ENCODE results near the gene PPP1R13B.
"Not testable (repeated sequence)": the region's sequence is repeated elsewhere in the genome, so short reads cannot be mapped to it uniquely, and the experiment has no call there.

Gene PPP1R13B

DNA sequence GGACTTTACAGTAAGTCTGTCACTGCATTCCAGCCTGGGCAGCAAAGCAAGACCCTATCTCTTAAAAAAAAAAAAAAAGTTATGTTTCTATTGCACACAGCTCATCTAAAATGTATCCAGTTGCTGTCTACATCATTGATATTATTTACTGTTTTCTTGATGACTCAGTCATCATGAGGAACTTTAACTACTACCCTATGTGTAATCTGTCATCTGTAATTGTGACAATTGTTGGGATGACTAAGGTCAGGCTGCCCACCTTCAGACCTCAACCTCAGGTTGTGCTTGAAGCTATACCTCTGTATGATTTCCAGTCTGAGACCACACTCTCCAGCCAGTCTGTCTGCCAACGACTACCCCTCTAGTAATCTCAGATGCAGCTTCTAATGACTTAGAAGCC lies 15.3 kb downstream of the PPP1R13B start:
- no peak for DNase-seq (ENCODE audit: low read depth in 2 of 2)

DNA sequence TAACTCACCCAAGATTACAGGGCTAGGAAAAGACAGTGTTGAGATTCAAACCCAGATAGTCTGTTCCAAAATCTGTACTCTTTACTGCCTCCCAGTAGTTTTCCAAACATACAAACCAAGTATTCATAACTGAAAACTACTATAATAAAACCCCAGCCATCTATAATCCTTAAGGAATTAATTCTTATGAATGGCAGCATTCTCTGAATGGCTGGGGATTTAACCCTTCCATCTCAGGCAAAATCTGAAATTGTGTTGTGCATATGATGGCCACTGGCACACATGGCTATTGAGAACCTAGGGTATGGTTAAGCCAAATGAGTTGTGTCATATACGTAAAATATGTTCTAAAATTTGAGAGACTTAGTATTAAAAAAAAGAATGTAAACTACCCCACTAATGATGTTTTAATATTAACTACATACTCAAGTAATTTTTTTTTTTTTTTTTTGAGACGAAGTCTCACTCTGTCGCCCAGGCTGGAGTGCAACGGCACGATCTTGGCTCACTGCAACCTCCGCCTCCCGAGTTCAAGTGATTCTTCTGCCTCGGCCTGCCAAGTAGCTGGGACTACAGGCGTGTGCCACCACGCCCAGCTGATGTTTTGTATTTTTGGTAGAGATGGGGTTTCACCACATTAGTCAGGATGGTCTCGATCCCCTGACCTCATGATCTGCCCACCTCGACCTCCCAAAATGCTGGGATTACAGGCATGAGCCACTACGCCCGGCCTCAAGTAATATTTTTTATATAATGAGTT lies 16.7 kb downstream of the PPP1R13B start:
- DNase-seq (ENCODE audit: low read depth in 2 of 2), result no peak

DNA sequence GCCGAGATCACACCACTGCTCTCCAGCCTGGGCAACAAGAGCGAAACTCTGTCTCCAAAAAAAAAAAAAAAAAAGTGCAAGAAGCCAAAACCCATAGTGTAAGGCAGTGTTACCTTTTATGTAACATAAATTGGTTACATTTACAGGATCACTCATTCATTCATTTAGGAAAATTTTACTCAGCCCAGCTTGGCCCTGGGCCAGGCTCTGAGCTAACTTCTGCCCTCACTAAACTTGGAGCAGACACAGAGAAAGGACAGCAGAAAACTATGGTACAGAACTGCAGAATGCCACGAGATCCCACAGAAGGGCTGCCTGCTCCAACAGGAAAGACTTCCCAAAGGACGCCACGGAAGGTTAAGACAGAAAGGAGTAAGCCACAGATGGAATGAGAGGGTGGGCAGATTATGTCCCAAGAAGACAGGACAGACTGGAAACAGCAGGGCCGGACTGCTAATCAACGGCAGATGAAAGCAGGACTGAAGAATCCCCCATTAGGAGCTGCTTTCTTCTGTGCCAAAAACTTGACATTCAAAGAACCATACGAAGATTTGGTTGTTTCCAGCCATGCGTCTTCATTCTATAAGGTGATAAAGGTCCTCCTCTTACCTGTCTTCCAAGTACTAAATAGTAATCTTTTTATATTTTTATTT lies 18.9 kb downstream of the PPP1R13B start:
- DNase-seq (ENCODE audit: low read depth in 2 of 2), result no peak

DNA sequence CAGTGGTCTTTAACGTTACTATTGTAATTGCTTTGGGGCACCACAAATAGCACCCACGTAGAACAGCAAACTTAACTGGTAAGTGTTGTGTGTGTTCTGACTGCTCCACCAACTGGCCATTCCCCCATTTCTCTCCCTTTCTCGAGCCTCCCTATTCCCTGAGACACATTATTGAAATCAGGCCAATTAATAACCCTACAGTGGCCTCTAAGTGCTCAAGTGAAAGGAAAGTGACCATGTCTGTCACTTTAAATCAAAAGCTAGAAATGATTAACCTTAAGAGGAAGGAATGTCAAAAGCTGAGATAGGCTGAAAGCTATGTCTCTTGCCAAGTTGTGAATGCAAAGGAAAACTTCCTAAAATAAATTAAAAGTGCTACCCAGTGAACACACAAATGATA lies 22.3 kb downstream of the PPP1R13B start:
- no peak for DNase-seq (ENCODE audit: low read depth in 2 of 2)

DNA sequence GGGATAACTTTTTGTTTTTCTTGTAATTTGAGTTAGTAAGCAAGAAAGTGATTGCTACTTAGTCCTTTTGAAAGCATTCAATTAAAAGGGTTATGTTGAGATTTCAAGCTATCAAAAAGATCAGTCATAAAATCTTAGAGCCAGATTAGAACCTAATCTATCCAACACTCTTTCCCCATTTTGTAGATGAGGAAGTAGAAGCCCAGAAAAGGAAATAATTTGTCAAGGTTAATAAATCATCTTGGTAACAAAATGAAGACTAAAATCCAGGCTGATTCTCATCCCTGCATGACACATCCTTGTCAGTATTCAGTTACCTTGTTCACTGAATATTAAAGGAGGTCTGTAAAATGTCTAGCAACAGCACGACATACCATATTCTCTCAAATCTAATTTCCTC lies 26.5 kb downstream of the PPP1R13B start:
- no peak for DNase-seq (ENCODE audit: low read depth in 2 of 2)

DNA sequence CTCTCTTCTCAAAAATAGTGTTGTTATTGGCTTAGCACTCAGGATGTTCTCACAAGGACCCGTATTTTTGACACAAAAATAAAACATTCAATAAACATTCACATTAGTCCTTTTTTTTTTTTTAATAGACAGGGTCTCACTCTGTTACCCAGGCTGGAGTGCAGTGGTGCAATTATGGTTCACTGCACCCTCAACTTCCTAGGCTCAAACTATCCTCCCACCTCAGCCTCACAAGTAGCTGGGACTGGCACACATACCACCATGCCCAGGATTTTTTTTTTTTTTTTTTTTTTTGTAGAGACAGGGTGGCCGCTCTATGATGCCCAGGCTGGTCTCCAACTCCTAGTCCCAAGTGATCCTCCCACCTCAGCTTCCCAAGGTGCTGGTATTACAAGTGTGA lies 27.0 kb downstream of the PPP1R13B start:
- DNase-seq (ENCODE audit: low read depth in 2 of 2), result no peak

DNA sequence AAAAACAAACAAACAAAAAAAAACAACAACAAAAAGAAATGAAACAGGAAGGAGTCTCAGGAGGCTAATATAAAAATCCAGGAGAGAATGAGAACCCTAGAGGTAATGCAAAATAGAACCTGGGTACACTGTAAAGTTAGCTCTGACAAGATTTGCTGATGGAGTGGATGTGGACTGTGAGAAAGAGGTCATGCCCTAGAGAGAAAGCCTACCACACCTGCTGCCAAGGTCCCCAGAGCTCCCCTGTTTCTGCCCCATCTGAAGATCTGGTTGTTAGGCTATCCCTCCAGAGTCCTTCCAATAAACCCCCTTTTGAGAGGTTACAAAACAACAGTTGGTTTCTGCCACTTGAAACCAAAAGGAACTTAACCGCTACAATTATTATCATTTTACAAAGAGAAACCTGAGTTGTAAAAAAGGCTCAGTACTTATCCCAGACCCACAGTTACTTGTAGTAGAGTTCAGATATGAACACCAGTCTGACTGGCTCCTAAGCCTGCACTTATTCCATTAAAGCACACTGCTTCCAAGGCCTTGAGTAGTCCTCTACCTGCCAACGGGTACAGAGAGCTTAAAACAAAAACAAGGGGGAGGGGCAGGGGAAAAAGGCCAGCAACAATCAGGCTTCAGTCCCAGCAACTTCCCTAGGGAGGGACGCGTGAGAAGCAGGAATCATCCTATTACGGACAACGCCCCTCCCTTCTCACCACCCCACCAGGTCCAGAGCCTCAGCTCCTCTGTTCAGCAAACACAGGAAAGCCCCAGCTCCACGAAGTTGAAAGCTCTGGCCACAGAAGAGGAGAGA lies 27.7 kb downstream of the PPP1R13B start:
- no peak for DNase-seq (ENCODE audit: low read depth in 2 of 2)

DNA sequence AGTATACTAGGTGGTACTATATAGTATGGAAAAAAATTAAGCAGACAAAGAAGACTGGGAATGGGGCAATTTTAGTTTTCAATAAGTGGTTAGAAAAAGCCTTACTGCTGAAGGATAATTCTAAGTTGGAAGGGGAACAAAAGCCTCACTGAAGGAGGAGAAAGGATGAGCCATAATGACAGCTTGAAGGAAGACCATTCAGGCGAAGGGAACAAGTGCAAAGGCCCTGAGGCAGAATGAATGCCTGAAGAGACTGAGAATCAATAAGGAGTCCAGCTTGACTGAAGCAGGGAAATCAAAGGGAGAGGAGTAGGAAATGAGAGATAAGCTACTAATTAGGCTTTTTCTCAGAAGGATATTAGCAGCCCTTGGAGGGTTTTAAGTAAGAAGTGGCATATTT lies 28.5 kb downstream of the PPP1R13B start:
- DNase-seq (ENCODE audit: low read depth in 2 of 2), result no peak

DNA sequence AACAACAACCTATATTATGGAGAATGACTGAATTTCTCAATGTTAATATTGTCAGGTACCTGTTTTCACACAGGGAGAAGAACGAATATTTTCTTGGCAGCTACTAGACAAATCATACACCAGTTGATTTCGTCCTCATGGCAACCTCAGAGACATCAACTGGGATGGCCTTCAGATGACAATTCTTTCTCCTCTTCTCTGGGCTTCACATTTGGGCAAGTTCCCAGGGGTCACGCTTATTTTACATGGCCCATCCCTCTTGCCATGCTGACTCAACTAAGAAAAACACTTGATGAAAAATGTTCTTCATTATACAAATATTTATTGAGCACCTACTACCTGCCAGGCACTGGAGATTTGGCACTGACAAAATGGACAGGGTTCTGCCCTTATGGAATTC lies 29.0 kb downstream of the PPP1R13B start:
- DNase-seq (ENCODE audit: low read depth in 2 of 2), result no peak

DNA sequence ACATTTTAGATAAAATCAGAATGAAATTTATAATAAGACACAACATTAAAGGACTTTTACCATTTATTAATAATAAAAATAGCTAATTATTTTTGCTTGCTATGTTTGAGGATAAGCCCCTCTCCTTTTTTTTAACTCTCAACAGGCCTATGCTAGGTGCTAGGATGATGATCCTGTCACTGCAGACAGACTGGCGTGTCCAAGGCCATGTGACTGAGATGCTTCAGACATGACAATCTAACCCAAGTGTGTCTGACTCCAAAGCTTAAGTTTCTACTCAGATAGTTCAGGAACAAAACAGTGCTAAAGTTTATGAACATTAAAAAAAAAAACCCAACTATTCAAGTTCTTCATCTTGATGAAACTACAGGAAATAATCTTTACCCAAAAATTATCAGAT lies 29.8 kb downstream of the PPP1R13B start:
- DNase-seq (ENCODE audit: low read depth in 2 of 2), result no peak

DNA sequence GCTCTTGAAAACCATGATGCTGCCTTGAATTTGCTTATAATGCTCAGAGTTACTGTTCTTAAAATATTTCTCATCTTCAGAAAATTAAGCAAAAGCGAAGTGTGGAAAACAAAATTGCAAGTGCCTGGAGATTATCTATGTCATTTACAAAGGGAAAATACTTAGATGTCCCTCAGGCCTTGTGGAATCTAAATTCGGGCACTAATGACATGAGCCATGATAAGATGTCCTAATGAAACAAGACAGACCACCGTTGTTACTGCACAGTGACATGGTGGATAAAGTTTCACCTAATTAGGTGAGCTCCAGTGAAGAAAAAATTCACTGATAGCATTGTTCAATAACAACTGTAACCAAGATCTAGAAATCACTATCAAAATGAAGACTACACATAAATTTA lies 30.4 kb downstream of the PPP1R13B start:
- DNase-seq (ENCODE audit: low read depth in 2 of 2), result no peak

DNA sequence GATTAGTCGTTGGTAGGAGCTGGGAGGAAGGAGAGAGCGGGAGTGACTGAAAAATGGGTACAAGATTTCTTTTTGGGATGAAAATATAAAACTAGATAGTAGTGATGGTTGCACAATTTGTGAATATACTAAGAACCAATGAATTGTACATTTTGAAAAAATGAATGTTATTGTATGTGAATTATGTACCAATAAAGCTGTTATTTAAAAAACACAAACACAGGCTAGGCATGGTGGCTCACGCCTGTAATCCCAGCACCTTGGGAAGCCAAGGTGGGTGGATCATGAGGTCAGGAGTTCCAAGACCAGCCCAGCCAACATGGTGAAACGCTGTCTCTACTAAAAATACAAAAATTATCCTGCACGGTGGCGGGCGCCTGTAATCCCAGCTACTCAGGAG lies 32.1 kb downstream of the PPP1R13B start:
- no peak for DNase-seq (ENCODE audit: low read depth in 2 of 2)

DNA sequence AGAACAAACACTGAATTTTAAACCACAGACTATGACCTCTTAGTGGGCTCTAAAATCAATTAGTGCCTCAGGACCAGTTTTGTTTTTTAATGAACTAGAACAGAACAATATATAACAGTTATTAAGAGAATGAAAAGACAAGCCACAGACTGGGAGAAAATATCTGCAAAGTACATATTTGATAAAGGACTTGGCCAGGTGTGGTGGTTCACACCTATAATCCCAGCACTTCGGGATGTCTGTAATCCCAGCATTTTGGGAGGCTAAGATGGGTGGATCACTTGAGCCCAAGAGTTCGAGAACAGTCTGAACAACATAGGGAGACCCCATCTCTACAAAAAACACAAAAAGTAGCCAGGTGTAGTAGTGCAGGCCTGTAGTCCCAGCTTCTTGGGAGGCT lies 36.2 kb downstream of the PPP1R13B start:
- DNase-seq (ENCODE audit: low read depth in 2 of 2), result no peak

DNA sequence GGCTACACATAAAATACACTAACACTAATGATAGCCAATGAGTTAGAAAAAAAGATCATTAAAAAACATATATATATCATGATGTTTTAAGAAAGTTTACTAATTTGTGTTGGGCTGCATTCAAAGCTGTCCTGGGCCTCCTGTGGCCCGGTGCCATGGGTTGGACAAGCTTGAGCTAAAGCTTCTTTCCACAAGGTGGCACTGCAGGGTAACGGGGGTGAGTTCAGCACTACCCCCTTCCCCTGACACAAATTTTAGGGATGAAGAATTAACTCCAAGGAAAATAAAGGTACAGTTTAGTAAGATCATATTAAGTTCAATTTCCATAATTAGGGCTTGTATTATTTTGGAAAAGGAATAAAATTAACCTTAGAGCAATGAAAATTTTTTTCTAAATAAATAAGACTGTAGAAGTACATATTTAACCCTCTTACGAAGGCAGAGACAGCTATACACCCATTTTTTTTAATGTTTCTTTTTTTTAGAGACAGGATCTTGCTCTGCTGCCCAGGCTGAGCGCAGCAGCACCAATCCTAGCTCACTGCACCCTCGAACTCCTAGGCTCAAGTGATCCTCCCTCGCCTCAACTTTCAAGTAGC lies 38.9 kb downstream of the PPP1R13B start:
- DNase-seq (ENCODE audit: low read depth in 2 of 2), result peak; percentile 20 to 25

DNA sequence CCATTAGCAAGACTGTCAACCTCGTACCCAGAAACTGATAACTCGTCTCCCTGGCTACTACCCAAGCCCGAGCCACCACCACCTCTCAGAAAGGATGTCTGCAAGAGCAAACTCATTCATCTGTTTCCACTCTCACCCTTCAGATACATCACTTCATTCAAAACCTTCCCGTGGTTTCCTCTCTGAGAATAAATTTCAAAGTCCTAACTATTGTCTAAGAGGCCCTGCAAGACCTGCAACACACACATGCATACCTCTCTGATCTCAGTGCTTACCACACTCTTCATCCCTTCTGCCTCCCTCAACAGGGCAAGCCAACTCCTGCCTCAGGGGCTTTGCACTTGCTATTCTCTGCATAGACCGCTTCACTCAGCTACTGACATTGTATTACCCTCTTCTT lies 40.6 kb downstream of the PPP1R13B start:
- no peak for DNase-seq (ENCODE audit: low read depth in 2 of 2)

DNA sequence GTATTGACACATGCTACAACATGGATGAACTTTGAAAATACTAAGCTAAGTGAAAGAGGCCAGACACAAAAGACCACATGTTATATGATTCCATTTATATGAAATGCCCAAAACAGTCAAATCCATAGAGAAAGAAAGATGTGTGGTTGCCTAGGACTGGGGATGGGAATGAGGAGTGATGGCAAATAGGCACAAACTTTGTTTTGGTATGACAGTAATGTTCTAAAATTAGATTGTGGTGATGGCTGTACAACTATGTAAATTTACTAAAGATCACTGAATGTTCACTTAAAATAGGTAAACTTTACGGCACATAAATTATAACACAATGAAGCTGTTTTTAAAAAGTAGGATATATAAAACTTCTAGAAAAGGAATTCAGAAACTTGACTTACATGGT lies 41.7 kb downstream of the PPP1R13B start:
- no peak for DNase-seq (ENCODE audit: low read depth in 2 of 2)

DNA sequence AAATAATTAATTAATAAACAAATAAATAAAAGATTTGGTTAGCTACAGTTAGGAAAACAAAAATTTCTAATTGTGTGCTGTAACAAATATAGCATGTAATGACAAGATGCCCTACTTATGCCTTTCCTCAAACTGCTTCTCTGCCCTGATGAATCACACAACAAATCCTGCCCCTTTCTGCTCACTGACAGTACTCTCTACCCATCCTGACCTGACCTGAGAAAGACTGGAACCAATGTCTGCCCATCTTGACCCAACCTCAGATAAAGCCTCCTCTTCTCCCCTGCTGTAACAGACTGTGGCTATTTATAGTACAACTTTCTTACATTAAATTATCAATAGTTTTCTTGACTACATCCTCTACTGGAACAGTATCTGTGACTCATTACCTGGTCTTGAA lies 43.7 kb downstream of the PPP1R13B start:
- no peak for DNase-seq (ENCODE audit: low read depth in 2 of 2)

DNA sequence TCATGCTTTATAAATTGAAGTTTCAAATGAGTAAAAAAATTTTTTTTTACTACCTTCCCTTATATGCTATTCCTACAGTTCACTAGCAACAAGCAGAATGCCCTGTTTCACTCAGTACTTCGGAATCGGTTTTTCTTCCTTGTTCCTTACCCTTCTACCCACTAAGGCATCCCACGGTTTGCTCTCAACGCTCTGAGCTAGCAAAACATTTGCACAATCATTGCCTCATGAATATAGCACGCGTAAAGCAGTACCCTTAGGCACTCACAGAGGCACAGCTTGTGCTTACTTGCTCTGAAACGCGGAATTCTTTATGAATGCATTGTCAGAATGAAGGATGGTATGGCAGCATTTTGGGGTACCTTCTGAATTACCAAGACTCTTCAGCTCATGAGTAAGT lies 45.0 kb downstream of the PPP1R13B start:
- DNase-seq (ENCODE audit: low read depth in 2 of 2), result no peak

DNA sequence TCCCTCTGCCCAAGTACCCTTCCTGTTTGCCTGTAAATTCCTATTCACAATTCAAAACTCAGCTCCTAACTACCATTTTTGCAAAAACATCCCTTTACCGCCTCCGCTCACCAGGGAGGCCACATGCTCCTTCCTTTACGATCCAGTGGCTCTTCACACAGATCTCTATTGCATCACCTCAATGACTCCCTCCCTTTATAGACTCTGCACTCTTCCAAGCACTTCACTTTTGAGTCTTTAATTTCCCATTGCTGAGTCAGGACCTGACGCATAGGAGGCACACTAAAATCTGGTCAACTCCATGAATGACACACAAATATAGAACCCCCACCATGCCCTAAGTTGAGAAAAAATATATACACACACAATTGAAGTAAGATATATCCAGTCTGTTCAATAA lies 45.9 kb downstream of the PPP1R13B start:
- DNase-seq (ENCODE audit: low read depth in 2 of 2), result no peak

DNA sequence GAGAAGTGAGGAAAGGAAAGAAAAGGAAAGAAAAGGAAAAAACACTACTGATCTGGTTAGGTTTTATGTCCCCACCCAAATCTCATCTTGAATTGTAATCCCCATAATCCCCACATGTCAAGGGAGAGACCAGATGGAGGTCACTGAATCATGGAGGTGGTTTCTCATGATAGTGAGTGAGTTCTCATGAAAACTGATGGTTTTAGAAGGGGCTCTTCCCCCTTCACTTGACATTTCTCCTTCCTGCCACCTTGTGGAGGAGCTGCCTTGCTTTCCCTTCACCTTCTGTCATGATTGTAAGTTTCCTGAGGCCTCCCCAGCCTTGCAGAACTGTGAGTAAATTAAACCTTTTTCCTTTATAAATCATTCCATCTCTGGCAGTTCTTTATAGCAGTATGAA lies 54.2 kb downstream of the PPP1R13B start:
- not testable (repeated sequence) for DNase-seq (ENCODE audit: low read depth in 2 of 2)

DNA sequence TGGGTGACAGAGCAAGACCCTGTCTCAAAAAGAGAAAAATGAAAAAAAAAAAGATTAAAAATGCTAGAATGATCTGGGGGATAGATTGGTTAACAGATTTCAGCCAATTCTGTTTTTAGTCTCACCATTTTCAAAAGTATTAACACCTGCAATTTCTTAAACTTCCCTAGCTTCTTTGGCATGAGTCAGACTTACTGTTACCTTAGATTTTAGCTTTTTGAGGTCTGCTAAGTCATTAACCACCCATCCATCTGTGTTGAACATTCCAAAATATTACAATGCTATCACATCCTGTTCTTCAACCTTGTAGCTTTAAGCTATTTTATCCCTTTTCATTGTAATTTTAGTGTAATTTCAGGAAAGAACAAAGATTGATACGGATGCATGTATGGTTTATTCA lies 59.3 kb downstream of the PPP1R13B start:
- no peak for DNase-seq (ENCODE audit: low read depth in 2 of 2)

DNA sequence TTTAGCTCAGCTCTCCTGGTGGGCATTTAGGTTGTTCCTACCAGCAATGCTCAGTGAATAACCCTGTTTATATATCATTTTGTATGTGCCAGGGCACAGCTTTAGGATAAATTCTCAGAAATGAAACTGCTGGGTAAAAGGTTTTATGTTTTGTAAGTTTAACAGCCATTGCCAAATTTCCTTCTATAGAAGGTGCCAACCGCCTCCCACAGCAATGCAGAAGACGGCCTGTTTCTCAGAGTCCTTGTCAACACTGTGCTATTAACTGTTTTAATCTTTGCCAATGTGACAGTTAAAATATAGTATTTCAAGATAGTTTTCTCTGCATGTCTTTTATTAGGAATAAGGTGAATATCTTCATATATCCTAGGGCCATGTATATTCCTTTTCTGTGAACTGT lies 65.0 kb downstream of the PPP1R13B start:
- no peak for DNase-seq (ENCODE audit: low read depth in 2 of 2)
